ENCODE data around the gene RPP30.

RPP30 gene

DNA sequence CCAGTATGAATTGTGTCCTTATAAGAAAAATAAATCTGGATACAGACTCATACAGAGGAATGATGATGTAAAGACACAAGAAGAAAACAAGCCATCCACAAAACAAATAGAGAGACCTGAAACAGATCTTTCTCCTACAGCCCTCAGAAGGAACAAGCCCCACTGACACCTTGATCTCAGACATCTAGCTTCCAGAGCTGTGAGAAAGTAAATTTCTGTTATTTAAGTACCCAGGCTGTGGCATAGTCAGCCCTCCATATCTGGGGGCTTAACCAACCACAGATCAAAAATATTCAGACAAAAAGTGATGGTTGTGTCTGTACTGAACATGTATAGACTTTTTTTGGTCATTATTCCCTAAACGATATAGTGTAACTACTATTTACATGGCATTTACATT lies 73.0 kb downstream of the RPP30 start:
- no peak for DNase-seq (ENCODE audit: low read depth, low spot score)

DNA sequence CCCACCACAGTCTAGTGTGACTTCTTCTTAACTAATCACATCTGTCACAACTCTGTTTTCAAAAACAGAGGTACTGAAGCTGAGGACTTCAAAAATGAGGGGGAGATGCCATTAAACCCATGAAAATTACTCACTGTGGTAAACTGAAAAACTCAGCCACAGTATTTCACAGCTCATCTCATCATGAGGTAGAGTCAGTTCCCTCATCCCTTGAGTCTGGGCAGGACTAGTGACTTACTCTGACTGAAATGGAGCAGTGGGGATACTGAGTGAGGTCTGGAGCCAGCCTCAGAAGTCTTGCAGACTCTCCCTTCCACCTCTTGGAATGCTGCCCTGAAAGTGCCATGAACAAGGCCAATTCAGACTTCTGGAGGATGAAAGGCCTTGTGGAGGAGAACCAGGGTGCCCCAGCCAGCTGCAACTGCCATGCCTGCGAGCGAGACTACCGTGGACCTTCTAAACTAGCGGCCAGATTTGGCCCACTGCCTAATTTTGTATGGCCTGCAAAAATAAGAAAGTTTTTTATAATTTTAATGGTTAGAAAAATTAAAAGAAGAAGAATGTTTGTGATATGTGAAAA lies 73.8 kb downstream of the RPP30 start:
- DNase-seq (ENCODE audit: low read depth, low spot score): no peak

DNA sequence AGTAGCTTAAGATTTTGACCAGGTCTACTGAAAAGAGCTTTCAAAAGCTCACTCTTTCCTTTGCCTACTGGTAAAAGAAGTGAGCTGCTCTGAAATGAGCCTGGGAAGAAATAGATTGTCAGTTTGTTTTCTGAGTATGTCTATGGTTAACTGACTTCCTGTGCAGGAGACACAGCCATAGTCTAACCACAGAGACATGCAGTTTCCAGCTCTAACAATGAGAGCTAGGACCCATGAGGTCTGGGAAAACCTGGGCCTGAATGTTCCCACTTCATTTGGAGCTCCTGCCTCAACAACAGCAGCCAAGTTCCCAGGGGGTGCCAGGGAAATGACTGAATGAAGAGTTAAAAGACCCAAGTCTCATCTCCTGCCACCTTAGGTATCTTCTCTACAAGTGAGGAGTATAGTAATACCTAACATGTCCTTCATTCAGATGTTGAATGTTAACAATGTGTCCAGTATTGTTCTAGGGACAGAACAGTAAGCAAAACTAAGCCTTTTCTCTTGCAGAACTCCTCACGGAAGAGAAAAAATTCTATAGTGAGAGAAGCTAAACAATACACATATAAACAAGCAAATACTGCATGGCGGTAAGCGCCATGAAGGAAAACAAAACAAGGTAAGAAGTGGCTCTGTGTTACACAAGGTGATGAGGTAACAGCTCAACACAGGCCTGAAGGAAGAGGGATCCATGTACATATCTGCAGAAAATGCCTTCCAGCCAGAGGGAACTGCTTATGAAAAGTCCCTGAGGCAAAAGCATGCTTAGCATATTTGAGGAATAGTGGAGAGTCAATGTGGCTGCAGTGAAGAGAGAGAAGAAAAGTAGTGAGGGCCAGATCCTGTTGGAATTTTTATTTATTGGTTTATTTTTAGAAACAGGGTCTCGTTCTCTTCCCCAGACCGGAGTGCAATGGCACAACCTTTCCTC lies 75.5 kb downstream of the RPP30 start:
- no peak for DNase-seq (ENCODE audit: low read depth, low spot score)
